ENCODE measurements around the gene VWA3B. TPM values are rescaled to one million over a fixed set of nuclear protein-coding genes. Genes with fewer than 3 reads are reported as not detected.

VWA3B gene
- total RNA-seq, 1 experiment from 2014 or later = not detected

DNA sequence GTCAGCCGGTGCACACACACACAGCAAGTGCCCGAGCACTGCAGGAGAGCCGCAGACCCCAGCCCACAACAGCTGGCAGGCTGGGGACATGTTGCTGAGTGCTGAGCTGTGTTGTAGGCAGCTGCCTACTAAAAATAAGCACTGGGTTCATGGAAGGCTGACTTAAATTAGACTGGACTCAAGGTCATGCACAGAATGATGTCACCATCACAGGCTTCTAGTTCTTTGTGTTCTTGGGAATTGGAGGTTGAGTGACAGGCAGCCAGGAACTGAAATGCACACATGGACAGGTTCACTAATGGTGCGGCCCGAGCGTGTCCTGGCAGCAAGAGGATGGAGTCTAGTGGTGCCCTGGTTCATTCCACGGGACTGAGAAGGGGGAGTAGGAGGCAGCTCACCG is 71.3 kb downstream of the VWA3B start:
- no peaks in the 10 kb centered on the region for H3K9me2 ChIP-seq (replicated peaks; ENCODE audit: insufficient read depth, low read length)
- H3K79me2 ChIP-seq (ENCODE audit: low read length) = no peaks in the 10 kb centered on the region
- H2AFZ ChIP-seq (ENCODE audit: low read length) = no peak overlapping the region
- no peak for DNase-seq
- no peak overlapping the region for H3K4me3 ChIP-seq (ENCODE audit: low read length)
- no peak overlapping the region for H3K4me2 ChIP-seq (ENCODE audit: low read depth, low read length, poor library complexity, severe bottlenecking)
- H3K4me1 ChIP-seq (ENCODE audit: low read length) = no peaks in the 10 kb centered on the region
- no peaks in the 10 kb centered on the region for H3K36me3 ChIP-seq (ENCODE audit: insufficient read depth, low read length)
- no peak overlapping the region for H3K27ac ChIP-seq (ENCODE audit: low read length)
- no peak overlapping the region for H3K9ac ChIP-seq (ENCODE audit: low read length)
- no peaks in the 10 kb centered on the region for H3K27me3 ChIP-seq (ENCODE audit: low read length)
- no peaks in the 10 kb centered on the region for H4K20me1 ChIP-seq (ENCODE audit: insufficient read depth, low read depth, low read length)
- no peaks in the 10 kb centered on the region for H3K9me3 ChIP-seq (ENCODE audit: low read length)

DNA sequence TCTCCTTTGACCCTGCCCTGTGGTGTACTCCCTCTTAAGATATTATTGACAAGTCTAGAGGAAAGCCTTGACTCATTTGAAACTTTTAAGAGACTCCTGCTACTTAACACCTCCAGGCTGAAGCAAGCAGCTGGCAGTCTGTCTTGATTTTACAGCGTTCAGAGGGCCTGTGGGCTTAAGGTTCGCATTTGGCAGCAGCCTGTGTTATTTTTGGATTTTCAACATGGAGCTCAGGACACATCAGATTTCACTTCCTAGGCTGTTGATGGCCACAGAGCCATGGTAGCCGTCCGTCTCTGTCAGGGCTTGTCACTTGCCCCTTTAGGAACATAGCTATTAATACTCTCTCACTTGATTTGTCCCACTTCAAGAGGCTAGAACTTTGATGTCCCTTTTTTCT is 73.6 kb downstream of the VWA3B start:
- H3K9me3 ChIP-seq (ENCODE audit: low read length) = no peaks in the 10 kb centered on the region
- no peaks in the 10 kb centered on the region for H3K27me3 ChIP-seq (ENCODE audit: low read length)
- H3K9ac ChIP-seq (ENCODE audit: low read length) = no peak overlapping the region
- H3K4me3 ChIP-seq (ENCODE audit: low read length) = no peak overlapping the region
- H3K4me1 ChIP-seq (ENCODE audit: low read length) = no peaks in the 10 kb centered on the region
- H3K36me3 ChIP-seq (ENCODE audit: insufficient read depth, low read length) = no peaks in the 10 kb centered on the region
- no peak overlapping the region for H2AFZ ChIP-seq (ENCODE audit: low read length)
- H3K27ac ChIP-seq (ENCODE audit: low read length) = no peak overlapping the region
- no peaks in the 10 kb centered on the region for H3K79me2 ChIP-seq (ENCODE audit: low read length)
- H3K9me2 ChIP-seq (replicated peaks; ENCODE audit: insufficient read depth, low read length) = no peaks in the 10 kb centered on the region
- no peak for DNase-seq
- H4K20me1 ChIP-seq (ENCODE audit: insufficient read depth, low read depth, low read length) = no peaks in the 10 kb centered on the region
- H3K4me2 ChIP-seq (ENCODE audit: low read depth, low read length, poor library complexity, severe bottlenecking) = no peak overlapping the region

DNA sequence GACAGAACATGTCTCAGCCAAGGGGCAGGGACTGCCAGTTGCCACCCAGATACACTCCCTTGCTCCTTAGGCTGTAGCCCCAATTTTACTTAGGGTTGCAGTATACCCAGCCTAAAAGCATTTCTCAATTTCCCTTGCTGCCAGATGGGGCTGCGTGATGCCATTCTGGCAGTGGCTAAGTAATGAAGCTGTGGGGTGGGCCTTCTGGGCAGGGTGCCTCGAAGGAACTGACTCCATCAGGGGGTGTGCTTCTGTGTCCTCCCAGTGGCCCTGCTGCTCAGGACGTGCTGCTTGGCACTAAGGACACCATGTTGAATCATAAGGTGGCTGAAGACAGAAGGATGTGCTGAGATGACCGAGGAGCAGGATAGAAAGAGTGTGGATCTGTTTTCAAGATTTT is 74.2 kb downstream of the VWA3B start:
- no peaks in the 10 kb centered on the region for H3K79me2 ChIP-seq (ENCODE audit: low read length)
- no peak overlapping the region for H2AFZ ChIP-seq (ENCODE audit: low read length)
- no peak for DNase-seq
- H3K27me3 ChIP-seq (ENCODE audit: low read length) = no peaks in the 10 kb centered on the region
- H3K4me1 ChIP-seq (ENCODE audit: low read length) = no peaks in the 10 kb centered on the region
- no peaks in the 10 kb centered on the region for H3K36me3 ChIP-seq (ENCODE audit: insufficient read depth, low read length)
- H3K9me2 ChIP-seq (replicated peaks; ENCODE audit: insufficient read depth, low read length) = no peaks in the 10 kb centered on the region
- no peaks in the 10 kb centered on the region for H3K9me3 ChIP-seq (ENCODE audit: low read length)
- no peak overlapping the region for H3K4me3 ChIP-seq (ENCODE audit: low read length)
- no peak overlapping the region for H3K9ac ChIP-seq (ENCODE audit: low read length)
- no peaks in the 10 kb centered on the region for H4K20me1 ChIP-seq (ENCODE audit: insufficient read depth, low read depth, low read length)
- H3K27ac ChIP-seq (ENCODE audit: low read length) = no peak overlapping the region
- no peak overlapping the region for H3K4me2 ChIP-seq (ENCODE audit: low read depth, low read length, poor library complexity, severe bottlenecking)

DNA sequence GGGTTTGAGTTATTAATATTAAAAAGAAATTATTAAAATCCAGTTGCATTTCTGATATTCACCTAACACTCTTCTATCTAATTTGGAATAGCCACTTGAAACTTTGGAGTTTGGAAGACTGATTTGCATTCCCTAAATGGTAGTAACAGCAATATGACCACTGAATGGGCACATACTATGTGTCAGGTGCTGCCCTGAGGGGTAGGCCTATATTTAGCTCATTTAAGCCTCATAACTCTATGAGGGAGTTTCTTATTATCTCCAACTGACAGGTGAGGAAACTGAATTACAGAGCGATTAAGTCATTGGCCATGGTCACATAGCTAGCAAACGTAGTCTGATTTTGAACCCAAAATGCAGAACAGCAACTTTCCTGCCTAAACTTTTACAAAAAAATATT is 77.3 kb downstream of the VWA3B start:
- Histone ChIP-seq H3K27ac (ENCODE audit: low read length) (no peak overlapping the region), H3K4me3 (ENCODE audit: low read length) (no peak overlapping the region), H3K27me3 (ENCODE audit: low read length) (no peaks in the 10 kb centered on the region), H3K9me3 (ENCODE audit: low read length) (no peaks in the 10 kb centered on the region), H2AFZ (ENCODE audit: low read length) (no peak overlapping the region), H3K36me3 (ENCODE audit: insufficient read depth, low read length) (no peaks in the 10 kb centered on the region), H3K79me2 (ENCODE audit: low read length) (no peaks in the 10 kb centered on the region), H3K4me1 (ENCODE audit: low read length) (no peaks in the 10 kb centered on the region), H3K4me2 (ENCODE audit: low read depth, low read length, poor library complexity, severe bottlenecking) (no peak overlapping the region), H4K20me1 (ENCODE audit: insufficient read depth, low read depth, low read length) (no peaks in the 10 kb centered on the region), H3K9me2 (replicated peaks; ENCODE audit: insufficient read depth, low read length) (no peaks in the 10 kb centered on the region), H3K9ac (ENCODE audit: low read length) (no peak overlapping the region)
- no peak for DNase-seq

DNA sequence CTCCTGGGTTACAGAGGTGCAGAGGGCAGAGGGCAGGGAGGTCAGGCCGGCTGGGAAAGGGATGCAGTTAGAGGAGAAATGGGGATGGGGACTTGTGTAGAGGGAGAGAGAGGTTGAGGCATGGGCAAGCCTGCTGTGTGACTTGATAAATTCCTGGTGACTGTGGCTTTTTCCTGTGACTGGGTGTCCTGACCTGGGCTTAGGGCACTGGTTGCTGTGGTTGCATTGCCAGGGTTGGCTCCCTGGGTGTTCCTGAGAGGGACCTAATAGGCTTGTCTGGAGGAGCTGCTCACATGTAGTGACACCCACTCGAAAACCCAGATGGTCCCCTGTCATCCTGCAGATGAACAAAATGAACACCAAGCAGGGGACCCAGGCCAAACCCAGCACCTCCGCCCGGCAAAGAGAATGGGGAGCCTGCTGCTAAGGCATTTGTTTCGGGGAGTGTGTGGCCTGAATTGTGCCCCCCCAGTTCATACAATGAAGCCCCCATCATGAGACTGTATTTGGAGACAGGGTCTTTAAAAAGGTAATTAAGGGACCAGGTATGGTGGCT is 78.6 kb downstream of the VWA3B start:
- Histone ChIP-seq H3K36me3 (ENCODE audit: insufficient read depth, low read length) (no peaks in the 10 kb centered on the region), H3K27ac (ENCODE audit: low read length) (no peak overlapping the region), H2AFZ (ENCODE audit: low read length) (no peak overlapping the region), H3K4me2 (ENCODE audit: low read depth, low read length, poor library complexity, severe bottlenecking) (no peak overlapping the region), H4K20me1 (ENCODE audit: insufficient read depth, low read depth, low read length) (no peaks in the 10 kb centered on the region), H3K9me2 (replicated peaks; ENCODE audit: insufficient read depth, low read length) (no peaks in the 10 kb centered on the region), H3K79me2 (ENCODE audit: low read length) (no peaks in the 10 kb centered on the region), H3K9ac (ENCODE audit: low read length) (no peak overlapping the region), H3K27me3 (ENCODE audit: low read length) (no peaks in the 10 kb centered on the region), H3K4me1 (ENCODE audit: low read length) (no peaks in the 10 kb centered on the region), H3K9me3 (ENCODE audit: low read length) (no peaks in the 10 kb centered on the region), H3K4me3 (ENCODE audit: low read length) (no peak overlapping the region)
- no peak for DNase-seq

DNA sequence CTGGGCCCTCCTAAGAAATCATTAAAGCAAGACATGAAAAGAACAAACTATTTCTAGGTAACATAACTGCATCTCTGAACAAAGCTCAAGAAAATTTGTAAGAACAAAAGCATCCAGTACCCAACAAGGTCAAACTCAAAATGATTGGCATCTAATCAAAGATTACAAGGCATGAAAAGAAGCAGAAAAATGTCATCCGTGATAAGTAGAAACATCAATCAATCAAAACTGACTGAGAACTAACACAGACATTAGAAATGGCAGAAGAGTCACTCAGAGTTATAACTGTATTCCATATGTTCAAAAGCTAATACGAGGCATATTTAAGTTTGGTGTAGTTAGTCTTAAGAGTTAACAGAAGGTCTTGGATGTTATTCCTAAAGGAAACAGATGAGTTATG is 80.9 kb downstream of the VWA3B start:
- Histone ChIP-seq H3K4me3 (ENCODE audit: low read length) (no peak overlapping the region), H3K27me3 (ENCODE audit: low read length) (no peaks in the 10 kb centered on the region), H2AFZ (ENCODE audit: low read length) (no peak overlapping the region), H3K4me1 (ENCODE audit: low read length) (no peaks in the 10 kb centered on the region), H3K36me3 (ENCODE audit: insufficient read depth, low read length) (no peaks in the 10 kb centered on the region), H3K9me2 (replicated peaks; ENCODE audit: insufficient read depth, low read length) (no peaks in the 10 kb centered on the region), H3K4me2 (ENCODE audit: low read depth, low read length, poor library complexity, severe bottlenecking) (no peak overlapping the region), H4K20me1 (ENCODE audit: insufficient read depth, low read depth, low read length) (no peaks in the 10 kb centered on the region), H3K9ac (ENCODE audit: low read length) (no peak overlapping the region), H3K27ac (ENCODE audit: low read length) (no peak overlapping the region), H3K79me2 (ENCODE audit: low read length) (no peaks in the 10 kb centered on the region), H3K9me3 (ENCODE audit: low read length) (no peaks in the 10 kb centered on the region)
- DNase-seq = no peak

DNA sequence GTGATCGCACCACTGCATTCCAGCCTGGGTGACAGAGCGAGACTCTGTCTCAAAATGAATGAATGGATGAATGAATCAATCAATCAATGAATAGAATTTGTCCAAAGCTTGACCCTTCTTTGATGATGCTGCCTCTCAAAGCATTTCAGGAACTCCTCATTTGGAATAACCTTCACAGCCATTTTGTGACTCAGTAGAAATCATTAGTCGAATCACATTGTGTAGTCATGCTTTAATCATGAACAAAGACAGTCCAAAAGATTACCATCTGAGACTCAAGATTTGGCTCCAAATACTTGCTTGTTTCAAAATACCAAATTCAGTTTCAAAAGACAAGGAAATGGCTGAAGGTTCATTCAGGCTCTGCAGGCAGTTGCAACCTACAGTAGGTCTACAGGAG is 83.1 kb downstream of the VWA3B start:
- H3K4me3 ChIP-seq (ENCODE audit: low read length) = no peak overlapping the region
- DNase-seq = no peak
- no peak overlapping the region for H3K27ac ChIP-seq (ENCODE audit: low read length)
- H3K79me2 ChIP-seq (ENCODE audit: low read length) = no peaks in the 10 kb centered on the region
- no peaks in the 10 kb centered on the region for H3K9me3 ChIP-seq (ENCODE audit: low read length)
- H3K36me3 ChIP-seq (ENCODE audit: insufficient read depth, low read length) = no peaks in the 10 kb centered on the region
- H3K9ac ChIP-seq (ENCODE audit: low read length) = no peak overlapping the region
- H3K9me2 ChIP-seq (replicated peaks; ENCODE audit: insufficient read depth, low read length) = no peaks in the 10 kb centered on the region
- H4K20me1 ChIP-seq (ENCODE audit: insufficient read depth, low read depth, low read length) = no peaks in the 10 kb centered on the region
- H2AFZ ChIP-seq (ENCODE audit: low read length) = no peak overlapping the region
- H3K4me2 ChIP-seq (ENCODE audit: low read depth, low read length, poor library complexity, severe bottlenecking) = no peak overlapping the region
- H3K27me3 ChIP-seq (ENCODE audit: low read length) = no peaks in the 10 kb centered on the region
- no peaks in the 10 kb centered on the region for H3K4me1 ChIP-seq (ENCODE audit: low read length)

DNA sequence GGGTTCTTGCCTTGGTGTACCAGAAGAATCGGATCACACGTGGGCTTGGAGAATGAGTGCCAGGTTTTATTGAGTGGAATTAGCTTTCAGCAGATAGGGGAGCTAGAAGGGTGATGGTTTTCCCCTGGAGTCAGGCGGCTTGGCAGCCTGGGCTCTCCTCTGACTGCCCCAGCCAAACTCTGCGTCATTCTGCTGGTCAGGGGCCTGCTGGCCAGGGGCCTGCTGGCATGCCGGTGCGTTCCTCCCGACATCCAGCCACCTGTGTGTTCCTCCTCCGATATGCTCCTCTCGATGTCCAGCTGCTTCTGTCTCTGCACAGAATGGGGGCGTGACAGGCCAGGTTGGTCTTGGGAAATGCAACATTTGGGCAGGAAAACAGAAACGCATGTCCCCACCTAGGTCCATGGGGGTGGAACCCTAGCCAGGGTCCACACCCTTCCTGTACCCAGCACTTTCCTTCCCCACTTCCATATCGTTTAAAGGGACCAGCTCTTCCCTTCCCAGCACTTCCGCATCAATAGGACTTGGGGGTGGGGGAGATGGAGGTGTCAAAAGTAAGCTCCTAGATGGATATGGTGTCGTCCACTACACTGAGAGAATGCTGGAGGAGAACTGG is 85.3 kb downstream of the VWA3B start:
- no peak overlapping the region for H3K4me2 ChIP-seq (ENCODE audit: low read depth, low read length, poor library complexity, severe bottlenecking)
- H3K79me2 ChIP-seq (ENCODE audit: low read length) = no peaks in the 10 kb centered on the region
- DNase-seq = no peak

More for the DNA sequence above, 85.3 kb downstream of the VWA3B start:
- Histone ChIP-seq H3K4me1 (ENCODE audit: low read length) (no peaks in the 10 kb centered on the region), H3K9me3 (ENCODE audit: low read length) (no peaks in the 10 kb centered on the region), H4K20me1 (ENCODE audit: insufficient read depth, low read depth, low read length) (no peaks in the 10 kb centered on the region; the same call in 1 of the 2 replicates), H3K9me2 (replicated peaks; ENCODE audit: insufficient read depth, low read length) (no peaks in the 10 kb centered on the region), H3K9ac (ENCODE audit: low read length) (no peak overlapping the region), H3K4me3 (ENCODE audit: low read length) (no peak overlapping the region), H3K27me3 (ENCODE audit: low read length) (no peaks in the 10 kb centered on the region), H3K36me3 (ENCODE audit: insufficient read depth, low read length) (no peaks in the 10 kb centered on the region), H3K27ac (ENCODE audit: low read length) (no peak overlapping the region), H2AFZ (ENCODE audit: low read length) (no peak overlapping the region)

All from Karpas-422 (cell line).